HL-60 (cell line): Measurements from ENCODE around the gene SLC35A3.
"Not testable (repeated sequence)": the region's sequence is repeated elsewhere in the genome, so short reads cannot be mapped to it uniquely, and the experiment has no call there.

Experiments
- POLR2AphosphoS5 ChIP-seq: IDR thresholded peaks from 2 replicates; pipeline ENCODE4 v1.6.1; 2012; ENCODE audit warnings: low read depth
- TF ChIP-seq, protein P1 (sequence below): IDR thresholded peaks from 2 replicates; pipeline ENCODE4 v1.6.1; 2012; ENCODE audit warnings: low read depth; ENCODE audit not compliant: insufficient replicate concordance

DNA sequence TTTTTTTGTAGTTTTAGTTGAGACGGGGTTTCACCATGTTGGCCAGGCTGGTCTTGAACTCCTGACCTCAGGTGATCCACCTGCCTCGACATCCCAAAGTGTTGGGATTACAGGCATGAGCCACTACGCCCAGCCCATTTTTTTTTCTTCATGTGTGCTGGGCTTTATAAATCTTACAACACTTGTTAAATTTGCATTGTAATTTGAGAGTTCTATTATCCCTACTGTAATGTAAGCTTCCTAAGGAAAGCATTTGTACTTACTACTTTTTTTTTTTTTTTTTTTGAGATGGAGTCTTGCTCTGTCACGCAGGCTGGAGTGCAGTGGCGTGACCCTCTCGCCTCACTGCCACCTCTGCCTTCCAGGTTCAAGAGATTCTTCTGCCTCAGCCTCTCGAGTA, 2.3 kb downstream of the SLC35A3 start:
- not testable (repeated sequence) for TF ChIP-seq POLR2AphosphoS5
- TF ChIP-seq, protein P1, sequence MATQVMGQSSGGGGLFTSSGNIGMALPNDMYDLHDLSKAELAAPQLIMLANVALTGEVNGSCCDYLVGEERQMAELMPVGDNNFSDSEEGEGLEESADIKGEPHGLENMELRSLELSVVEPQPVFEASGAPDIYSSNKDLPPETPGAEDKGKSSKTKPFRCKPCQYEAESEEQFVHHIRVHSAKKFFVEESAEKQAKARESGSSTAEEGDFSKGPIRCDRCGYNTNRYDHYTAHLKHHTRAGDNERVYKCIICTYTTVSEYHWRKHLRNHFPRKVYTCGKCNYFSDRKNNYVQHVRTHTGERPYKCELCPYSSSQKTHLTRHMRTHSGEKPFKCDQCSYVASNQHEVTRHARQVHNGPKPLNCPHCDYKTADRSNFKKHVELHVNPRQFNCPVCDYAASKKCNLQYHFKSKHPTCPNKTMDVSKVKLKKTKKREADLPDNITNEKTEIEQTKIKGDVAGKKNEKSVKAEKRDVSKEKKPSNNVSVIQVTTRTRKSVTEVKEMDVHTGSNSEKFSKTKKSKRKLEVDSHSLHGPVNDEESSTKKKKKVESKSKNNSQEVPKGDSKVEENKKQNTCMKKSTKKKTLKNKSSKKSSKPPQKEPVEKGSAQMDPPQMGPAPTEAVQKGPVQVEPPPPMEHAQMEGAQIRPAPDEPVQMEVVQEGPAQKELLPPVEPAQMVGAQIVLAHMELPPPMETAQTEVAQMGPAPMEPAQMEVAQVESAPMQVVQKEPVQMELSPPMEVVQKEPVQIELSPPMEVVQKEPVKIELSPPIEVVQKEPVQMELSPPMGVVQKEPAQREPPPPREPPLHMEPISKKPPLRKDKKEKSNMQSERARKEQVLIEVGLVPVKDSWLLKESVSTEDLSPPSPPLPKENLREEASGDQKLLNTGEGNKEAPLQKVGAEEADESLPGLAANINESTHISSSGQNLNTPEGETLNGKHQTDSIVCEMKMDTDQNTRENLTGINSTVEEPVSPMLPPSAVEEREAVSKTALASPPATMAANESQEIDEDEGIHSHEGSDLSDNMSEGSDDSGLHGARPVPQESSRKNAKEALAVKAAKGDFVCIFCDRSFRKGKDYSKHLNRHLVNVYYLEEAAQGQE, result not testable (repeated sequence)
